ENCODE measurements around the gene SARM1. TPM values are rescaled to one million over a fixed set of nuclear protein-coding genes. Genes with fewer than 3 reads are reported as not detected.
A peak's percentile ranks its signal among the peaks of the same experiment; 100 is the strongest.

SARM1 gene
- polyA plus RNA-seq, 1 donor (not counting 4 experiments of a cell fraction or from before 2014, with no cell fraction given): 0.90 TPM

DNA sequence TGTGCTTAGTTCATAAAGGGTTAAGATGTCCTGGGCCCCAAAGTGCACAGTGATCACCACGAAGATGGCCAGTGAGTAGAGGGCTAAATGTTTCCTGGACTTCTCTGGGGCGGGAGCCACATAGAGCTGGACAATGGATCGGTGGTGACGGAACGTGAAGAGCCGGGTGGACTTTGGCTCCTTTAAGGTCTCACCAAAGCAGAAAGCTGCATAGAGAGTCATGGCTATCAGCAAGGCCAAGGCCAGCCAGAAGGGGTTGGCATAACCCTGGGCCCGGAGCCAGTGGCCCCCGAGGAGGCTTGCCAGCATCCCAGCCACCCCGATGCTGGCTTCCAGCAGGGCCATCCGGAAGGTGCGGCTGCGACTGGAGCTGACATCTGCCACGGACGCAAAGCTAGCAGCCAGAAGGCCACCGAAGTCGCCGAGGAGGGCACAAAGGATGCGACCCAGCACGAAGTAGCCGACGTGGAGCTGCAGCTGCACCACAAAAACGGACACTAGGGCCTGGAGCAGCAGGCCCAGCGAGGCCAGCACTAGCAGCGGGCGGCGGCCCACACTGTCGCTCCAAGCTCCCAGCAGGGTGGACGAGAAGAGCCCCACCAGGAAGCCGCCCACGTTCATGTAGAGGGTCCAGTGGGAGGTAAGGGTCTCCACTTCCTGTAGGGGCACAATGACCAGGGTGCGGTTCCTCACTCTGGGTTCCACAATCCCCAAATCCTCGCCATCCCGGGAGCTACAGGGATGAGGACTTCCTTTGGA, 33.5 kb downstream of the SARM1 start:
- no peak overlapping the region for H3K27ac ChIP-seq (ENCODE audit: control insufficient read depth, insufficient read depth, low read length)
- TF ChIP-seq, protein P1, sequence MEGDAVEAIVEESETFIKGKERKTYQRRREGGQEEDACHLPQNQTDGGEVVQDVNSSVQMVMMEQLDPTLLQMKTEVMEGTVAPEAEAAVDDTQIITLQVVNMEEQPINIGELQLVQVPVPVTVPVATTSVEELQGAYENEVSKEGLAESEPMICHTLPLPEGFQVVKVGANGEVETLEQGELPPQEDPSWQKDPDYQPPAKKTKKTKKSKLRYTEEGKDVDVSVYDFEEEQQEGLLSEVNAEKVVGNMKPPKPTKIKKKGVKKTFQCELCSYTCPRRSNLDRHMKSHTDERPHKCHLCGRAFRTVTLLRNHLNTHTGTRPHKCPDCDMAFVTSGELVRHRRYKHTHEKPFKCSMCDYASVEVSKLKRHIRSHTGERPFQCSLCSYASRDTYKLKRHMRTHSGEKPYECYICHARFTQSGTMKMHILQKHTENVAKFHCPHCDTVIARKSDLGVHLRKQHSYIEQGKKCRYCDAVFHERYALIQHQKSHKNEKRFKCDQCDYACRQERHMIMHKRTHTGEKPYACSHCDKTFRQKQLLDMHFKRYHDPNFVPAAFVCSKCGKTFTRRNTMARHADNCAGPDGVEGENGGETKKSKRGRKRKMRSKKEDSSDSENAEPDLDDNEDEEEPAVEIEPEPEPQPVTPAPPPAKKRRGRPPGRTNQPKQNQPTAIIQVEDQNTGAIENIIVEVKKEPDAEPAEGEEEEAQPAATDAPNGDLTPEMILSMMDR (optimal IDR thresholded peaks at IDR 0.05 in 1 of 3, IDR thresholded peaks at IDR 0.05 in 1 of 3, conservative IDR thresholded peaks at IDR 0.05 in 1 of 3; ENCODE audit: extremely low read depth in 1 of 3, insufficient read depth in 2 of 3, low read length in 3 of 3): no peak
- no peak for TF ChIP-seq EZH2 (IDR thresholded peaks at IDR 0.05; ENCODE audit: low read length)
- dilution Hi-C loops (cut with MboI; ENCODE audit: extremely low pct_ligation_motif_present, low sequenced_read_pairs): no loop called here
- no peak overlapping the region for H3K9ac ChIP-seq (ENCODE audit: control insufficient read depth, extremely low read depth, insufficient read depth, low read length)
- FAIRE-seq (no peak), DNase-seq (ENCODE audit: low read depth, low spot score) (no peak)
- H3K4me3 ChIP-seq (ENCODE audit: control insufficient read depth in 2 of 3, extremely low read depth in 1 of 3, insufficient read depth in 2 of 3, low read depth in 1 of 3, low read length in 3 of 3): no peak overlapping the region
- H3K4me2 ChIP-seq (ENCODE audit: control insufficient read depth, extremely low read depth, insufficient read depth, low read depth, low read length): peak overlapping the region; percentile 67
- H4K20me1 ChIP-seq (ENCODE audit: control insufficient read depth, extremely low read depth, insufficient read depth, low read length): no peaks in the 10 kb centered on the region
- no peaks in the 10 kb centered on the region for H3K9me1 ChIP-seq (ENCODE audit: control insufficient read depth, extremely low read depth, insufficient read depth, low read length)
- no peaks in the 10 kb centered on the region for H3K36me3 ChIP-seq (ENCODE audit: control insufficient read depth in 2 of 2, extremely low read depth in 1 of 2, insufficient read depth in 2 of 2, low read length in 2 of 2)
- H3K27me3 ChIP-seq (ENCODE audit: control insufficient read depth, extremely low read depth, insufficient read depth, low read length): no peaks in the 10 kb centered on the region
- no peaks in the 10 kb centered on the region for H3K9me3 ChIP-seq (ENCODE audit: control insufficient read depth, low read depth, low read length)
- no peak overlapping the region for H2AFZ ChIP-seq (ENCODE audit: control insufficient read depth, low read length)
- peaks cover 36% of the 10 kb centered on the region for H3K4me1 ChIP-seq (ENCODE audit: control insufficient read depth, extremely low read depth, insufficient read depth, low read length)
- no peaks in the 10 kb centered on the region for H3K79me2 ChIP-seq (ENCODE audit: control insufficient read depth, insufficient read depth, low read length)

- Histone ChIP-seq H3K36me3 (ENCODE audit: control insufficient read depth in 2 of 2, extremely low read depth in 1 of 2, insufficient read depth in 2 of 2, low read length in 2 of 2) (no peaks in the 10 kb centered on the region), H3K27me3 (ENCODE audit: control insufficient read depth, extremely low read depth, insufficient read depth, low read length) (no peaks in the 10 kb centered on the region), H3K79me2 (ENCODE audit: control insufficient read depth, insufficient read depth, low read length) (no peaks in the 10 kb centered on the region), H3K9me3 (ENCODE audit: control insufficient read depth, low read depth, low read length) (no peaks in the 10 kb centered on the region), H3K4me1 (ENCODE audit: control insufficient read depth, extremely low read depth, insufficient read depth, low read length) (peaks cover 36% of the 10 kb centered on the region), H3K9me1 (ENCODE audit: control insufficient read depth, extremely low read depth, insufficient read depth, low read length) (no peaks in the 10 kb centered on the region), H2AFZ (ENCODE audit: control insufficient read depth, low read length) (peak within 1 kb of the TSS; percentile 60), H3K4me3 (ENCODE audit: control insufficient read depth in 2 of 3, extremely low read depth in 1 of 3, insufficient read depth in 2 of 3, low read depth in 1 of 3, low read length in 3 of 3) (peak within 1 kb of the TSS; percentile 36 to 50 (median 39)), H3K4me2 (ENCODE audit: control insufficient read depth, extremely low read depth, insufficient read depth, low read depth, low read length) (peak within 1 kb of the TSS; percentile 67), H3K9ac (ENCODE audit: control insufficient read depth, extremely low read depth, insufficient read depth, low read length) (peak within 1 kb of the TSS; percentile 49), H3K27ac (ENCODE audit: control insufficient read depth, insufficient read depth, low read length) (no peak within 1 kb of the TSS), H4K20me1 (ENCODE audit: control insufficient read depth, extremely low read depth, insufficient read depth, low read length) (no peaks in the 10 kb centered on the region)
- FAIRE-seq (no peak), DNase-seq (ENCODE audit: low read depth, low spot score) (no peak)
- TF ChIP-seq EZH2 (IDR thresholded peaks at IDR 0.05; ENCODE audit: low read length): no peak
- TF ChIP-seq, protein P1 (optimal IDR thresholded peaks at IDR 0.05 in 1 of 3, IDR thresholded peaks at IDR 0.05 in 1 of 3, conservative IDR thresholded peaks at IDR 0.05 in 1 of 3; ENCODE audit: extremely low read depth in 1 of 3, insufficient read depth in 2 of 3, low read length in 3 of 3): no peak
- dilution Hi-C loops (cut with MboI; ENCODE audit: extremely low pct_ligation_motif_present, low sequenced_read_pairs): no loop called here
Measured at GRCh38 chr17:28405632-28406472, 34.4 kb downstream of the SARM1 start, which contains the start of gene SLC46A1. Gene SLC46A1 (minus strand): TSS chr17:28406212. CDS start chr17:28406114, 98 bp downstream.

Measured in keratinocyte (primary cell).